Stimulated activated naive CD8-positive, alpha-beta T cell treated with anti-CD3 and anti-CD28 coated beads, Interleukin-15, amount 100 ng/mL, for 72 hours (primary cell): Measurements from ENCODE around the gene MLLT3.

ENCODE experiments used
- ATAC-seq: fragments of 150-1000 bp; cut with Tn5 transposase; 2 replicates; pipeline ENCODE4 v1.10.0; 2021; ENCODE audit warnings: mild to moderate bottlenecking, moderate library complexity
- DNase-seq, 2 donors: peaks; one replicate each; pipeline ENCODE4 v3.0.0; 2021 to 2022
- H3K27ac Mint-ChIP-seq, 2 donors: one replicate each; pipeline ENCODE4 v1.8.0; 2022; ENCODE audit warnings: mild to moderate bottlenecking in 2 of 2, mixed read lengths in 2 of 2, moderate library complexity in 2 of 2
- H3K27me3 Mint-ChIP-seq: one replicate; pipeline ENCODE4 v1.8.0; 2022; ENCODE audit warnings: mixed read lengths
- H3K4me1 Mint-ChIP-seq: one replicate; pipeline ENCODE4 v1.8.0; 2022; ENCODE audit warnings: mild to moderate bottlenecking, mixed read lengths
- H3K4me3 Mint-ChIP-seq, 2 donors: one replicate each; pipeline ENCODE4 v1.8.0; 2022; ENCODE audit warnings: mild to moderate bottlenecking in 2 of 2, mixed read lengths in 2 of 2, moderate library complexity in 1 of 2
- H3K9me3 Mint-ChIP-seq, 2 donors: one replicate each; pipeline ENCODE4 v1.8.0; 2022; ENCODE audit warnings: mixed read lengths in 2 of 2

Gene MLLT3

DNA sequence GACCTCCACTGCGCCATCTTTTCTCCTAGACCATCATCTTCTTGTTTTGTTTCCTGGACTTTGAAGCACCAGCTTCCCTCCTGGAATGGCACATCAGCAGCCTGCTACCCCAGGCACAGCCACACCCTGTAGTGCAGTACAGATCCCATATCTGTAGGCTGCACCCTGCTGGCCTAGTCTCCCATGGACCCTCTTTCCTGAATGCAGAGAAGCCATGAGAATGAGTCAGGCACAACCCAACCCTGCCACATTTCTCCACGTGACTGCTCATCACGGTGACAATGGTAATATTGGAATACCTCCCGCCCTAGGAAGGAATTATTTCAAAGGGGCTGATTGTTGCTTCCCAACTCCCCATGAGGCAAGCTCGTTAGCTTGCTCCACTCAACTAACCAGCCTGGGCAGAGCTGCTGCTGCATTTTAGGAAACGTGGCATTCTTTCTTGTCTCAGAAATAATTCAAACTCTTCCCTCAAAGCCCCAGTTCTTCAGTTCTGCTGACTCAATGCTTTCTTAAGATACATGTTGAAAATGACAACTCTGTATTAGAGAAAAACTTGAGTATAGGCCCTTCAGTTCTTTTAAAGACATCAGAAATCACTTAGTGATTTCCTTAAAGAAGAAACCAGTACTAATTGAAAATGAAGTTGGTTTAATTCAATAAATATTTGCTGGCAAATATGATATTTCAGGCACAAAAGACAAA lies 328.1 kb downstream of the MLLT3 start:
- ATAC-seq (no peak), DNase-seq (no peak)
- no peaks in the 10 kb centered on the region for H3K4me1 Mint-ChIP-seq
- H3K4me3 Mint-ChIP-seq = no peak overlapping the region
- no peak overlapping the region for H3K27ac Mint-ChIP-seq
- no peaks in the 10 kb centered on the region for H3K27me3 Mint-ChIP-seq
- peaks cover 12 to 44% of the 10 kb centered on the region in 2 donors for H3K9me3 Mint-ChIP-seq

DNA sequence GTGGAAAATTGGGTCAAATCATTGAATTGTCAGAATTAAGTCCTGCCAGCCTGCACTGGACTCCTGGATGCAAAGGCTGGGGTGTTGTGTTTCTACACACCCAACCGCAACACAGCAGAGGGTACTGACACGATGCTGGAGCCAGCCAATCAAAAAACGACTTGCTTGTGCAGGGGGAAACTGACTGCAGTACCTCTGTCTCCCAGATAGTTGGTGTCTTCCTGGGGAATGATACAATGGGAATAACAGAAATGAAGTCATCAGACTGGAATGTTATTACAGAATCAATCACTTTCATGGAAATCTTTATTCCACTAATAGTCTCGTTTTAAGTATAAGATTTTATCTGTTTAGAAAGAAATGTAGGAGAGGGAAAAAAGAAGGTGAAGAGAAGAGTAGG lies 330.3 kb downstream of the MLLT3 start:
- no peak overlapping the region for H3K27ac Mint-ChIP-seq
- no peak for ATAC-seq
- peaks cover 16 to 44% of the 10 kb centered on the region in 2 donors for H3K9me3 Mint-ChIP-seq
- H3K4me3 Mint-ChIP-seq = no peak overlapping the region
- H3K27me3 Mint-ChIP-seq = no peaks in the 10 kb centered on the region
- no peak for DNase-seq
- H3K4me1 Mint-ChIP-seq = no peaks in the 10 kb centered on the region
